GM21619 (cell line): Measurements from ENCODE around the gene TMEM42.

Source experiments
- ATAC-seq: cut with Tn5 transposase; IDR thresholded peaks from one replicate; pipeline ENCODE4 v1.9.1; 2021; ENCODE audit not compliant: unreplicated experiment

Gene TMEM42

GRCh38 chr3:44870375-44871061 is 8.8 kb downstream of the TMEM42 start:
- no peak for ATAC-seq

GRCh38 chr3:44874308-44874707 is 12.6 kb downstream of the TMEM42 start, which contains the start of gene TGM4:
TSS of gene TGM4 (plus strand) at chr3:44874608. CDS start at chr3:44874679, 71 bp downstream.
- ATAC-seq = no peak

- ATAC-seq = no peak
Observed at GRCh38 chr3:44875596-44875995, 13.9 kb downstream of the TMEM42 start.

GRCh38 chr3:44877333-44877732 is 15.6 kb downstream of the TMEM42 start:
- ATAC-seq = no peak

- no peak for ATAC-seq
Observed at GRCh38 chr3:44880284-44880683, 18.6 kb downstream of the TMEM42 start.

- ATAC-seq = no peak
Observed at GRCh38 chr3:44883213-44883955, 21.7 kb downstream of the TMEM42 start.

GRCh38 chr3:44883999-44884431 is 22.3 kb downstream of the TMEM42 start:
- no peak for ATAC-seq

GRCh38 chr3:44885618-44886017 is 23.9 kb downstream of the TMEM42 start:
- ATAC-seq = no peak

- no peak for ATAC-seq
Observed at GRCh38 chr3:44886561-44886960, 24.8 kb downstream of the TMEM42 start.

- no peak for ATAC-seq
Observed at GRCh38 chr3:44887101-44887500, 25.4 kb downstream of the TMEM42 start.

GRCh38 chr3:44890258-44890657 is 28.5 kb downstream of the TMEM42 start:
- no peak for ATAC-seq

GRCh38 chr3:44890852-44891251 is 29.1 kb downstream of the TMEM42 start:
- no peak for ATAC-seq

GRCh38 chr3:44892689-44893088 is 31.0 kb downstream of the TMEM42 start:
- no peak for ATAC-seq

GRCh38 chr3:44893097-44893496 is 31.4 kb downstream of the TMEM42 start:
- ATAC-seq = no peak

GRCh38 chr3:44894485-44894884 is 32.8 kb downstream of the TMEM42 start:
- ATAC-seq = no peak

GRCh38 chr3:44896440-44896839 is 34.7 kb downstream of the TMEM42 start:
- no peak for ATAC-seq

GRCh38 chr3:44899683-44900367 is 38.1 kb downstream of the TMEM42 start:
- ATAC-seq = no peak

GRCh38 chr3:44902628-44903027 is 40.9 kb downstream of the TMEM42 start:
- ATAC-seq = no peak

GRCh38 chr3:44903314-44903713 is 41.6 kb downstream of the TMEM42 start:
- no peak for ATAC-seq

- ATAC-seq = no peak
Observed at GRCh38 chr3:44903751-44904150, 42.0 kb downstream of the TMEM42 start.

GRCh38 chr3:44905446-44906157 is 43.9 kb downstream of the TMEM42 start:
- no peak for ATAC-seq
